ENCODE results near the gene ASXL1. TPM values are rescaled to one million over a fixed set of nuclear protein-coding genes. Genes with fewer than 3 reads are reported as not detected.

Gene ASXL1
- total and polyA plus RNA-seq, 9 of the 15 experiments (the other 6 are each of a cell fraction or from before 2014, with no cell fraction given) = 6.5 to 65.3 (median 32.3) TPM

DNA sequence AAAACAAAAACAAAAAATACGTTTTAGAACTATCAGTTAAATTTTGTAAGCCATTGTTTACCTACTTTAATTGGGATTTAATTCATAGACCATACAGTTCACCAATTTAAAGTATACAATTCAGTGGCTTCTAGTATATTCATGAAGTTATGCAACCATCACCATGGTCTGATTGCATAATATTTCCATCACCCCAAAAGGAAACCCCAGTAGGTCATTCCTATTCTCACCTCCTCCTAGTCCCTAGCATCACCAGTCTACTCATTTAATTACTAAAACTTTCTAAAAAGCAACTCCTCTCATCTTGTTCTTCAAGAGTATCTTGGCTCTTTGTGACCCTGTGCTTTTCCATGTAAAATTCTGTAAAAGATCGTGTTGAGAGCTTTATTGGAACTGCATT lies 60.2 kb downstream of the ASXL1 start:
- H3K4me2 ChIP-seq (ENCODE audit: insufficient read depth, low read length) = no peak overlapping the region
- H3K9me1 ChIP-seq (ENCODE audit: control insufficient read depth, insufficient read depth, low read length) = no peaks in the 10 kb centered on the region
- ChIA-PET CTCF (ENCODE audit: low intra/inter-chr PET ratio) (no interaction called here), POLR2A (interaction anchor here (2.4 kb wide), 1 partner anchor 10 kb away, joined by 8 read pairs; no protein-coding TSS in a partner anchor)
- intact Hi-C loops (cut with micrococcal nuclease) (no loop called here), in situ Hi-C loops (cut with MboI) (no loop called here)
- H3K4me3 ChIP-seq = no peak overlapping the region
- no peaks in the 10 kb centered on the region for H3K9me3 ChIP-seq (replicated peaks; ENCODE audit: control insufficient read depth, insufficient read depth, low read depth, low read length)
- ATAC-seq (no peak), FAIRE-seq (no peak), DNase-seq (ENCODE audit: extremely low read depth in 1 of 4, low spot score in 3 of 4) (no peak)
- H3K4me1 ChIP-seq (replicated peaks in 1 of 2; ENCODE audit: control insufficient read depth in 2 of 2, insufficient read depth in 2 of 2, low read length in 2 of 2) = no peaks in the 10 kb centered on the region; a peak in 1 of 5 replicates
- no peak for TF ChIP-seq CEBPG (CRISPR knock-in tag; IDR thresholded peaks at IDR 0.05)
- peak; percentile 25 to 64; a peak in 2 of 4 replicates for TF ChIP-seq CEBPG (tag; conservative IDR thresholded peaks at IDR 0.05 in 1 of 2, IDR thresholded peaks at IDR 0.05 in 1 of 2)
- TF ChIP-seq CEBPB (tag; IDR thresholded peaks at IDR 0.05) = peak; percentile 65
- TF ChIP-seq MAX (CRISPR knock-in tag; IDR thresholded peaks at IDR 0.05) = no peak
- no peak overlapping the region for H3K9ac ChIP-seq (ENCODE audit: insufficient read depth in 1 of 2, low read depth in 2 of 2, low read length in 2 of 2)
- H3K79me2 ChIP-seq (ENCODE audit: control insufficient read depth, insufficient read depth, low read length) = peaks cover 51% of the 10 kb centered on the region
- peaks cover 3% of the 10 kb centered on the region; the same call in 1 of the 3 replicates for H3K36me3 ChIP-seq (ENCODE audit: control insufficient read depth, insufficient read depth, low read length)
- BruUV-seq (replicated peaks) = no TSS peak
- 0 out of 2 replicates have a peak, but pooled peaks cover 4% of the 10 kb centered on the region for H4K20me1 ChIP-seq (replicated peaks; ENCODE audit: control insufficient read depth, insufficient read depth, low read length)
- H2AFZ ChIP-seq (ENCODE audit: low read depth, low read length) = no peak overlapping the region
- no peak overlapping the region for H3K27ac ChIP-seq (ENCODE audit: extremely low read depth, low read depth, low read length)
- WGBS (ENCODE audit: insufficient coverage, low coverage, missing lambda C conversion rate) = 87% methylated on average over 2 of the region's 2 CpGs
- H3K27me3 ChIP-seq (ENCODE audit: control insufficient read depth in 2 of 2, insufficient read depth in 2 of 2, low read length in 2 of 2) = no peaks in the 10 kb centered on the region

DNA sequence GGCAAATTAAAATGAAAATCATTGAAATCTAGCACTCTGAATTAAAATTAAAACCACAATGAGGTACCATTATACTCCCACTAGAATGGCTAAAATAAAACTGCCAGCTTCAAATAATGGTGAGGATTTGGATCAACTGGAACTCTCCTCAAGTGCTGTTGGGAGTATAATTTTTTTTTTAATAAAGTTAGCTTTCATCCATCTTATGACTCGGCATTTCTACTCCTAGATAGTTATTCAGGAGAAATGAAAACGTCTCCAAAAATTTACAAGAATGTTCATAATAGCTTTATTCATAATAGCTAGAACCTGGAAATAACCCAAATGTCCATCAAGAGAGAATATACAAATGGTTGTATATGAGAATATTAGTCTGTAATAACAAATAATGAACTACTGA lies 63.2 kb downstream of the ASXL1 start:
- Histone ChIP-seq H3K27ac (ENCODE audit: extremely low read depth, low read depth, low read length) (no peak overlapping the region), H3K9ac (ENCODE audit: insufficient read depth in 1 of 2, low read depth in 2 of 2, low read length in 2 of 2) (no peak overlapping the region), H3K4me2 (ENCODE audit: insufficient read depth, low read length) (no peak overlapping the region), H3K9me1 (ENCODE audit: control insufficient read depth, insufficient read depth, low read length) (no peaks in the 10 kb centered on the region), H4K20me1 (replicated peaks; ENCODE audit: control insufficient read depth, insufficient read depth, low read length) (no peaks in the 10 kb centered on the region), H3K27me3 (ENCODE audit: control insufficient read depth in 2 of 2, insufficient read depth in 2 of 2, low read length in 2 of 2) (no peaks in the 10 kb centered on the region), H3K36me3 (ENCODE audit: control insufficient read depth, insufficient read depth, low read length) (no peaks in the 10 kb centered on the region), H2AFZ (ENCODE audit: low read depth, low read length) (no peak overlapping the region), H3K4me1 (replicated peaks in 1 of 2; ENCODE audit: control insufficient read depth in 2 of 2, insufficient read depth in 2 of 2, low read length in 2 of 2) (no peaks in the 10 kb centered on the region), H3K9me3 (replicated peaks; ENCODE audit: control insufficient read depth, insufficient read depth, low read depth, low read length) (no peaks in the 10 kb centered on the region), H3K4me3 (no peak overlapping the region), H3K79me2 (ENCODE audit: control insufficient read depth, insufficient read depth, low read length) (peaks cover 38% of the 10 kb centered on the region)
- POLR2A ChIA-PET = interaction anchor here (0.6 kb wide), 1 partner anchor 282 kb away, joined by 3 read pairs; no protein-coding TSS in a partner anchor
- FAIRE-seq (no peak), DNase-seq (ENCODE audit: extremely low read depth in 1 of 4, low spot score in 3 of 4) (no peak), ATAC-seq (no peak)
- intact Hi-C loops (cut with micrococcal nuclease) = no loop called here
- in situ Hi-C loops (cut with MboI) = no loop called here
- 71% methylated on average over 2 of the region's 2 CpGs for WGBS (ENCODE audit: insufficient coverage, low coverage, missing lambda C conversion rate)
- BruUV-seq (replicated peaks) = no TSS peak
- CTCF ChIA-PET (ENCODE audit: low intra/inter-chr PET ratio) = no interaction called here
- 0 out of 2 replicates have a peak, but pooled peaks have one; percentile 5 for TF ChIP-seq MAFF (IDR thresholded peaks at IDR 0.05; ENCODE audit: low read length)
- no peak for TF ChIP-seq RBM14 (IDR thresholded peaks at IDR 0.05; ENCODE audit: borderline replicate concordance, insufficient read depth, low read depth, low read length)
- no peak for TF ChIP-seq TFAM (CRISPR knock-in tag; conservative IDR thresholded peaks at IDR 0.05)
- TF ChIP-seq HMGN3 (IDR thresholded peaks at IDR 0.05; ENCODE audit: borderline replicate concordance, extremely low read depth, insufficient read length, low read depth, low read length) = no peak
- TF ChIP-seq NFE2L1 (tag; IDR thresholded peaks at IDR 0.05; ENCODE audit: borderline replicate concordance, low read depth) = peak; percentile 46; the same call in 1 of the 2 replicates
- no peak for TF ChIP-seq POLR3A (IDR thresholded peaks at IDR 0.05; ENCODE audit: borderline replicate concordance, extremely low read depth, insufficient read depth, insufficient read length)
- TF ChIP-seq FOXJ3 (CRISPR knock-in tag; IDR thresholded peaks at IDR 0.05) = no peak
- no peak for TF ChIP-seq SNRNP70 (optimal IDR thresholded peaks at IDR 0.05; ENCODE audit: low read depth, low read length)
